Prostate gland (tissue), 2 donors: ENCODE results near the gene ZFYVE16. TPM values are rescaled to one million over a fixed set of nuclear protein-coding genes. Genes with fewer than 3 reads are reported as not detected.

ENCODE experiments used
- DNase-seq: peaks from one replicate; pipeline ENCODE4 v3.0.0-alpha.2; 2019; ENCODE audit warnings: low spot score
- H3K27ac ChIP-seq, 2 donors: fragments of 200-600 bp; sonication (generic); 2 replicates each; pipeline ENCODE4 v1.5.1; 2017 to 2019
- H3K27me3 ChIP-seq: fragments of 200-600 bp; sonication (generic); replicated peaks from 2 replicates; pipeline ENCODE4 v1.5.1; 2019; ENCODE audit not compliant: insufficient read depth
- H3K36me3 ChIP-seq, 2 donors: fragments of 200-600 bp; sonication (generic); 1 replicate in 1 of 2; 2 replicates in 1 of 2; pipeline versions ENCODE4 v1.5.1 to v1.8.1; 2017 to 2019
- H3K4me1 ChIP-seq: fragments of 200-600 bp; sonication (generic); replicated peaks from 2 replicates; pipeline ENCODE4 v1.5.1; 2019
- H3K4me3 ChIP-seq, 2 donors: fragments of 200-600 bp; sonication (generic); 2 replicates each; pipeline ENCODE4 v1.5.1; 2017 to 2019
- H3K9me3 ChIP-seq: fragments of 200-600 bp; sonication (generic); 2 replicates; pipeline ENCODE4 v1.5.1; 2017
- POLR2A ChIP-seq: fragments of 450-650 bp; IDR thresholded peaks from one replicate; pipeline ENCODE4 v1.6.1; 2016; ENCODE audit warnings: antibody characterized with exemption, mild to moderate bottlenecking
- POLR2AphosphoS5 ChIP-seq: sonication (generic); formaldehyde crosslinking; IDR thresholded peaks from one replicate; pipeline ENCODE4 v1.6.1; 2017; ENCODE audit warnings: antibody characterized with exemption
- WGBS: methylation state at CpG from one replicate; pipeline ENCODE4 v1.1.5; 2018; 5-methylcytosine and 5-hydroxymethylcytosine counted together
- intact Hi-C: fragments of 100-400 bp; cut with DNase I; formaldehyde crosslinking; loops from one replicate; pipeline ENCODE4 v1.14.2; 2022
- total RNA-seq, 2 donors: library from RNA; depleted of rRNA; stranded (reverse); fragments of >200 nt; gene quantifications; one replicate each; pipeline ENCODE4 v1.1.0, GENCODE V29; 2016
- TF ChIP-seq, protein P1 (sequence below), 4 experiments: fragments of 200-600 bp in 2 of 4; fragments of 450-650 bp in 2 of 4; sonication (generic) in 2 of 4; IDR thresholded peaks; 1 replicate in 3 of 4; 2 replicates in 1 of 4; pipeline ENCODE4 v1.5.1; 2016 to 2019; ENCODE audit warnings: antibody characterized with exemption in 4 of 4, mild to moderate bottlenecking in 2 of 4, moderate library complexity in 2 of 4

ZFYVE16 gene
- 10 to 100 TPM; 29.4 to 41.1 TPM for total RNA-seq

- peak within 1 kb of the TSS; percentile 95 to 97 for H3K27ac ChIP-seq
- under 1% methylated on average over 58 of the region's 66 CpGs for WGBS
- intact Hi-C loops, result loop anchor here (5.0 to 10.0 kb wide), 3 partner anchors 79 to 267 kb away; partner anchors contain the start of genes FAM151B and SERINC5
- no peaks in the 10 kb centered on the region for H3K4me1 ChIP-seq
- H3K27me3 ChIP-seq, result no peaks in the 10 kb centered on the region
- no peaks in the 10 kb centered on the region for H3K36me3 ChIP-seq
- H3K9me3 ChIP-seq, result no peaks in the 10 kb centered on the region
- peak within 1 kb of the TSS; percentile 90 to 94 for H3K4me3 ChIP-seq
- DNase-seq, result peak; percentile 98
- peak; percentile 95 for TF ChIP-seq POLR2AphosphoS5
- peak; percentile 86 for TF ChIP-seq POLR2A
- TF ChIP-seq, protein P1, sequence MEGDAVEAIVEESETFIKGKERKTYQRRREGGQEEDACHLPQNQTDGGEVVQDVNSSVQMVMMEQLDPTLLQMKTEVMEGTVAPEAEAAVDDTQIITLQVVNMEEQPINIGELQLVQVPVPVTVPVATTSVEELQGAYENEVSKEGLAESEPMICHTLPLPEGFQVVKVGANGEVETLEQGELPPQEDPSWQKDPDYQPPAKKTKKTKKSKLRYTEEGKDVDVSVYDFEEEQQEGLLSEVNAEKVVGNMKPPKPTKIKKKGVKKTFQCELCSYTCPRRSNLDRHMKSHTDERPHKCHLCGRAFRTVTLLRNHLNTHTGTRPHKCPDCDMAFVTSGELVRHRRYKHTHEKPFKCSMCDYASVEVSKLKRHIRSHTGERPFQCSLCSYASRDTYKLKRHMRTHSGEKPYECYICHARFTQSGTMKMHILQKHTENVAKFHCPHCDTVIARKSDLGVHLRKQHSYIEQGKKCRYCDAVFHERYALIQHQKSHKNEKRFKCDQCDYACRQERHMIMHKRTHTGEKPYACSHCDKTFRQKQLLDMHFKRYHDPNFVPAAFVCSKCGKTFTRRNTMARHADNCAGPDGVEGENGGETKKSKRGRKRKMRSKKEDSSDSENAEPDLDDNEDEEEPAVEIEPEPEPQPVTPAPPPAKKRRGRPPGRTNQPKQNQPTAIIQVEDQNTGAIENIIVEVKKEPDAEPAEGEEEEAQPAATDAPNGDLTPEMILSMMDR (IDR thresholded peaks at IDR 0.05), result peak in 2 of 4 experiments; percentile 48 to 57
Observed at GRCh38 chr5:80407735-80408483, at the start of gene ZFYVE16. Gene ZFYVE16 (plus strand): TSS chr5:80408064. CDS start chr5:80434148, 26,084 bp downstream.

GRCh38 chr5:80360914-80361444 lies 46.9 kb upstream of the ZFYVE16 start:
- H3K4me3 ChIP-seq, result no peak overlapping the region
- TF ChIP-seq POLR2AphosphoS5 (no peak), POLR2A (no peak)
- TF ChIP-seq, protein P1 (IDR thresholded peaks at IDR 0.05), result no peak
- intact Hi-C loops, result no loop called here

GRCh38 chr5:80364892-80365291 lies 43.0 kb upstream of the ZFYVE16 start:
- WGBS, result 91% methylated on average over 6 of the region's 6 CpGs
- TF ChIP-seq POLR2AphosphoS5 (no peak), POLR2A (no peak)
- TF ChIP-seq, protein P1 (IDR thresholded peaks at IDR 0.05), result no peak

More at GRCh38 chr5:80360914-80361444, 46.9 kb upstream of the ZFYVE16 start:
- DNase-seq, result no peak
- Histone ChIP-seq H3K36me3 (no peaks in the 10 kb centered on the region), H3K27me3 (no peaks in the 10 kb centered on the region), H3K27ac (no peak overlapping the region), H3K9me3 (no peaks in the 10 kb centered on the region), H3K4me1 (no peaks in the 10 kb centered on the region)

DNA sequence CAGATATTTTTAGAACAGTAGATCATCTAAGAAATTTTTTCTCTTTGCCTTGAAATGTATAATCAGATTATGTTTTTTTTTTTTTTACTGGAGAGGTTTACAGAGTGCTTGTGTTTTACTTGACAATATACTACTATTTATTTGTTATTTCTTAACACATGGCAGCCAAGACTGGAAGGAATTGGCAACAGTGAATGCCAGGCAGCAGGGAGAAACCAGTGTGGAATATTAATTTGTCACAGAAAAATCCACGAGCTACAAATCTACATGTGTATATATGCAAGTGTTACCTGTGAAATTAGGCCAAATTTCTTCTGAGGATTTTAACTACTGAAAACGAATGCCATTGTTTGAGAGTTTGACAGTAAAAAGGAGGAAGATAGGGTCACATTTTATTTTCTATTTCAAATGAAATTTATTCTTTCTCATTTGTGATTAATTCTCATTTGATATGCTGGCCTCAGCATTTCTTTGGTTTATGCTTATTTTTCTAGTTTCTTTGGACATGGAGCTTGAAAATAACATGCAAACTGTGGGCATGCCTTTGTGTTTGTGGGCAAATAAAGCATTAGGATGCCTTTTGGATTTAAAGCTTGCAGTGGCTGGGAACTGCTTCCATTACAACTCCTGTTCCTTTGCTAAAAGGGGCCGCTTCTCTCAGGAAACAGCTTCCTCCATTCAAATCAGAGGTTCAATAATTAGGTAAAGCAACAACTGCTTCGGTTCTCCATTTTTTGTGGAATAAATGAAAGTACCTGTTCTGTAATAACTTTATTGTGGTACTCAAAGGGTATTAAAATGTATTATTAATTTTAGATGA lies 39.0 kb upstream of the ZFYVE16 start:
- whole genome bisulfite sequencing, result 47% methylated on average over 4 of the region's 4 CpGs
- intact Hi-C loops, result no loop called here
- DNase-seq, result no peak
- H3K36me3 ChIP-seq, result no peaks in the 10 kb centered on the region
- no peaks in the 10 kb centered on the region for H3K4me1 ChIP-seq
- H3K27me3 ChIP-seq, result no peaks in the 10 kb centered on the region
- no peak overlapping the region for H3K4me3 ChIP-seq
- TF ChIP-seq POLR2AphosphoS5 (no peak), POLR2A (no peak)
- TF ChIP-seq, protein P1 (IDR thresholded peaks at IDR 0.05), result no peak
- no peaks in the 10 kb centered on the region for H3K9me3 ChIP-seq
- no peak overlapping the region for H3K27ac ChIP-seq

More at GRCh38 chr5:80364892-80365291, 43.0 kb upstream of the ZFYVE16 start:
- H3K27ac ChIP-seq, result no peak overlapping the region
- no peaks in the 10 kb centered on the region for H3K9me3 ChIP-seq
- DNase-seq, result no peak
- no peaks in the 10 kb centered on the region for H3K36me3 ChIP-seq
- intact Hi-C loops, result no loop called here
- no peaks in the 10 kb centered on the region for H3K4me1 ChIP-seq
- H3K4me3 ChIP-seq, result no peak overlapping the region
- H3K27me3 ChIP-seq, result no peaks in the 10 kb centered on the region
